Measurements from ENCODE around the gene SLC9A9. TPM values are rescaled to one million over a fixed set of nuclear protein-coding genes. Genes with fewer than 3 reads are reported as not detected.

The SLC9A9 gene
- total RNA-seq, 2 donors from 2014 or later = 29.6 to 60.1 TPM

- no peaks in the 10 kb centered on the region for H3K9me3 ChIP-seq
- TF ChIP-seq CTCF (IDR thresholded peaks at IDR 0.05) = no peak
- peaks cover 6% of the 10 kb centered on the region for H3K36me3 ChIP-seq
- no peaks in the 10 kb centered on the region for H3K4me1 ChIP-seq (ENCODE audit: control insufficient read depth in 1 of 2, low read depth in 2 of 2)
- no peak overlapping the region for H3K4me3 ChIP-seq
- H3K27ac ChIP-seq = no peak overlapping the region
- no peak for DNase-seq (ENCODE audit: low spot score)
- H3K27me3 ChIP-seq (replicated peaks; ENCODE audit: insufficient read depth) = no peaks in the 10 kb centered on the region
- no peak for ATAC-seq (ENCODE audit: insufficient number of reproducible peaks, low FRiP score, low read depth)
These were observed 383.4 kb downstream of the SLC9A9 start for GRCh38 chr3:143464850-143465249.

- H3K4me1 ChIP-seq (ENCODE audit: control insufficient read depth in 1 of 2, low read depth in 2 of 2) = no peaks in the 10 kb centered on the region
- H3K4me3 ChIP-seq = no peak overlapping the region
- no peak for TF ChIP-seq CTCF (IDR thresholded peaks at IDR 0.05)
- no peaks in the 10 kb centered on the region for H3K9me3 ChIP-seq
- no peaks in the 10 kb centered on the region for H3K36me3 ChIP-seq
- DNase-seq (ENCODE audit: low spot score) (no peak), ATAC-seq (ENCODE audit: insufficient number of reproducible peaks, low FRiP score, low read depth) (no peak)
- H3K27me3 ChIP-seq (replicated peaks; ENCODE audit: insufficient read depth) = no peaks in the 10 kb centered on the region
- H3K27ac ChIP-seq = no peak overlapping the region
These were observed 392.8 kb downstream of the SLC9A9 start for GRCh38 chr3:143455480-143455879.

GRCh38 chr3:143450632-143451031 lies 397.6 kb downstream of the SLC9A9 start:
- no peaks in the 10 kb centered on the region for H3K36me3 ChIP-seq
- DNase-seq (ENCODE audit: low spot score) = no peak
- H3K4me1 ChIP-seq (ENCODE audit: control insufficient read depth in 1 of 2, low read depth in 2 of 2) = no peaks in the 10 kb centered on the region
- no peak for ATAC-seq (ENCODE audit: insufficient number of reproducible peaks, low FRiP score, low read depth)
- H3K4me3 ChIP-seq = no peak overlapping the region
- H3K9me3 ChIP-seq = no peaks in the 10 kb centered on the region
- no peak overlapping the region for H3K27ac ChIP-seq
- no peaks in the 10 kb centered on the region for H3K27me3 ChIP-seq (replicated peaks; ENCODE audit: insufficient read depth)
- no peak for TF ChIP-seq CTCF (IDR thresholded peaks at IDR 0.05)

- no peaks in the 10 kb centered on the region for H3K9me3 ChIP-seq
- no peaks in the 10 kb centered on the region for H3K27me3 ChIP-seq (replicated peaks; ENCODE audit: insufficient read depth)
- peaks cover 0 to 8% of the 10 kb centered on the region in 2 donors for H3K4me1 ChIP-seq (ENCODE audit: control insufficient read depth in 1 of 2, low read depth in 2 of 2)
- H3K4me3 ChIP-seq = no peak overlapping the region
- DNase-seq (ENCODE audit: low spot score) (no peak), ATAC-seq (ENCODE audit: insufficient number of reproducible peaks, low FRiP score, low read depth) (no peak)
- no peak for TF ChIP-seq CTCF (IDR thresholded peaks at IDR 0.05)
- no peak overlapping the region for H3K27ac ChIP-seq
- no peaks in the 10 kb centered on the region for H3K36me3 ChIP-seq
These were observed 400.8 kb downstream of the SLC9A9 start for GRCh38 chr3:143447491-143447890.

GRCh38 chr3:143445118-143445517 lies 403.1 kb downstream of the SLC9A9 start:
- H3K9me3 ChIP-seq = no peaks in the 10 kb centered on the region
- DNase-seq (ENCODE audit: low spot score) (no peak), ATAC-seq (ENCODE audit: insufficient number of reproducible peaks, low FRiP score, low read depth) (no peak)
- no peak overlapping the region for H3K27ac ChIP-seq
- H3K27me3 ChIP-seq (replicated peaks; ENCODE audit: insufficient read depth) = no peaks in the 10 kb centered on the region
- H3K4me3 ChIP-seq = no peak overlapping the region
- no peaks in the 10 kb centered on the region for H3K36me3 ChIP-seq
- TF ChIP-seq CTCF (IDR thresholded peaks at IDR 0.05) = no peak
- H3K4me1 ChIP-seq (ENCODE audit: control insufficient read depth in 1 of 2, low read depth in 2 of 2) = peaks cover 0 to 8% of the 10 kb centered on the region in 2 donors
